MG63 (cell line): Measurements from ENCODE around the gene FAM131A. TPM values are rescaled to one million over a fixed set of nuclear protein-coding genes. Genes with fewer than 3 reads are reported as not detected.

Source experiments
- DNase-seq: peaks from one replicate; pipeline ENCODE4 v3.0.0-alpha.2; 2020
- H3K27me3 ChIP-seq: fragments of 250-450 bp; sonication (Bioruptor Pico); 2 replicates; pipeline ENCODE4 v1.5.1; 2020; ENCODE audit warnings: mild to moderate bottlenecking, moderate library complexity
- H3K36me3 ChIP-seq: fragments of 250-450 bp; sonication (Bioruptor Pico); 2 replicates; pipeline ENCODE4 v1.5.1; 2020; ENCODE audit warnings: mild to moderate bottlenecking, moderate library complexity
- H3K4me3 ChIP-seq: fragments of 250-450 bp; sonication (Bioruptor Pico); 2 replicates; pipeline ENCODE4 v1.5.1; 2020; ENCODE audit warnings: mild to moderate bottlenecking, moderate library complexity
- H3K9me3 ChIP-seq: fragments of 250-450 bp; sonication (Bioruptor Pico); 2 replicates; pipeline ENCODE4 v1.5.1; 2020; ENCODE audit warnings: mild to moderate bottlenecking, moderate library complexity
- total RNA-seq: library from RNA; depleted of rRNA; stranded (reverse); fragments of >200 nt; shearing (Covaris generic); gene quantifications from 2 replicates; pipeline ENCODE4 v1.2.3, GENCODE V29; 2014; ENCODE audit warnings: low replicate concordance

The FAM131A gene
- total RNA-seq, 1 experiment from 2014 or later = 8.8 TPM

- DNase-seq = no peak
- H3K4me3 ChIP-seq = no peak overlapping the region
- H3K36me3 ChIP-seq = peaks cover 14% of the 10 kb centered on the region
- H3K9me3 ChIP-seq = no peaks in the 10 kb centered on the region
- H3K27me3 ChIP-seq = no peaks in the 10 kb centered on the region
Measured at GRCh38 chr3:184359610-184360009, 22.2 kb downstream of the FAM131A start.

- H3K9me3 ChIP-seq = no peaks in the 10 kb centered on the region
- H3K4me3 ChIP-seq = peak overlapping the region; percentile 75
- H3K36me3 ChIP-seq = peaks cover 21% of the 10 kb centered on the region
- no peak for DNase-seq
- H3K27me3 ChIP-seq = no peaks in the 10 kb centered on the region
Measured at GRCh38 chr3:184360070-184360928, 22.9 kb downstream of the FAM131A start.

GRCh38 chr3:184360929-184361531 is 23.6 kb downstream of the FAM131A start:
- peak overlapping the region; percentile 75 for H3K4me3 ChIP-seq
- no peak for DNase-seq
- peaks cover 25% of the 10 kb centered on the region for H3K36me3 ChIP-seq

GRCh38 chr3:184361532-184361931 is 24.1 kb downstream of the FAM131A start, which contains the start of the genes CLCN2 and POLR2H:
Gene CLCN2, minus strand, starts transcription at chr3:184361605. Its CDS starts 126 bp downstream, at chr3:184361479.
Gene POLR2H, plus strand, starts transcription at chr3:184361710. Its CDS starts 1,783 bp downstream, at chr3:184363493.
- peak; percentile 66 for DNase-seq
- peak within 1 kb of the TSS; percentile 75 for H3K4me3 ChIP-seq
- no peaks in the 10 kb centered on the region for H3K27me3 ChIP-seq
- no peaks in the 10 kb centered on the region for H3K9me3 ChIP-seq
- H3K36me3 ChIP-seq = peaks cover 28% of the 10 kb centered on the region

More at GRCh38 chr3:184360929-184361531, 23.6 kb downstream of the FAM131A start:
- no peaks in the 10 kb centered on the region for H3K27me3 ChIP-seq
- H3K9me3 ChIP-seq = no peaks in the 10 kb centered on the region

- Histone ChIP-seq H3K27me3 (no peaks in the 10 kb centered on the region), H3K9me3 (no peaks in the 10 kb centered on the region), H3K4me3 (peak overlapping the region; percentile 75), H3K36me3 (peaks cover 34% of the 10 kb centered on the region)
- DNase-seq = peak; percentile 88
Measured at GRCh38 chr3:184361932-184362667, 24.7 kb downstream of the FAM131A start.

GRCh38 chr3:184362668-184363546 is 25.5 kb downstream of the FAM131A start:
- Histone ChIP-seq H3K27me3 (no peaks in the 10 kb centered on the region), H3K36me3 (peaks cover 40% of the 10 kb centered on the region), H3K9me3 (no peaks in the 10 kb centered on the region), H3K4me3 (peak overlapping the region; percentile 75)
- DNase-seq = peak; percentile 98

- Histone ChIP-seq H3K9me3 (no peaks in the 10 kb centered on the region), H3K4me3 (no peak overlapping the region), H3K36me3 (peaks cover 55% of the 10 kb centered on the region), H3K27me3 (no peaks in the 10 kb centered on the region)
- no peak for DNase-seq
Measured at GRCh38 chr3:184366619-184367289, 29.4 kb downstream of the FAM131A start.

- DNase-seq = no peak
Measured at GRCh38 chr3:184368116-184368515, 30.7 kb downstream of the FAM131A start.

GRCh38 chr3:184368586-184369183 is 31.3 kb downstream of the FAM131A start:
- no peaks in the 10 kb centered on the region for H3K27me3 ChIP-seq
- no peaks in the 10 kb centered on the region for H3K9me3 ChIP-seq
- peak; percentile 99 for DNase-seq
- H3K4me3 ChIP-seq = no peak overlapping the region
- H3K36me3 ChIP-seq = peaks cover 51% of the 10 kb centered on the region

More at GRCh38 chr3:184368116-184368515, 30.7 kb downstream of the FAM131A start:
- Histone ChIP-seq H3K4me3 (no peak overlapping the region), H3K9me3 (no peaks in the 10 kb centered on the region), H3K27me3 (no peaks in the 10 kb centered on the region), H3K36me3 (peaks cover 55% of the 10 kb centered on the region)

- Histone ChIP-seq H3K9me3 (no peaks in the 10 kb centered on the region), H3K4me3 (no peak overlapping the region), H3K27me3 (no peaks in the 10 kb centered on the region), H3K36me3 (peaks cover 26% of the 10 kb centered on the region)
- DNase-seq = peak; percentile 91
Measured at GRCh38 chr3:184371570-184372018, 34.2 kb downstream of the FAM131A start.

- DNase-seq = no peak
- H3K9me3 ChIP-seq = no peaks in the 10 kb centered on the region
Measured at GRCh38 chr3:184372296-184372821, 35.0 kb downstream of the FAM131A start.

GRCh38 chr3:184372911-184373310 is 35.5 kb downstream of the FAM131A start:
- DNase-seq = no peak
- peaks cover 16% of the 10 kb centered on the region for H3K36me3 ChIP-seq
- H3K4me3 ChIP-seq = no peak overlapping the region
- H3K27me3 ChIP-seq = 0 out of 2 replicates have a peak, but pooled peaks cover 3% of the 10 kb centered on the region
- no peaks in the 10 kb centered on the region for H3K9me3 ChIP-seq

More at GRCh38 chr3:184372296-184372821, 35.0 kb downstream of the FAM131A start:
- Histone ChIP-seq H3K27me3 (0 out of 2 replicates have a peak, but pooled peaks cover under 1% of the 10 kb centered on the region), H3K36me3 (peaks cover 20% of the 10 kb centered on the region), H3K4me3 (no peak overlapping the region)

GRCh38 chr3:184373422-184373821 is 36.0 kb downstream of the FAM131A start:
- H3K27me3 ChIP-seq = 0 out of 2 replicates have a peak, but pooled peaks cover 3% of the 10 kb centered on the region
- H3K9me3 ChIP-seq = no peaks in the 10 kb centered on the region
- peak; percentile 62 for DNase-seq
- no peak overlapping the region for H3K4me3 ChIP-seq
- peaks cover 11% of the 10 kb centered on the region for H3K36me3 ChIP-seq

GRCh38 chr3:184375747-184376461 is 38.5 kb downstream of the FAM131A start:
- no peaks in the 10 kb centered on the region for H3K36me3 ChIP-seq
- DNase-seq = no peak
- H3K27me3 ChIP-seq = peaks cover 6% of the 10 kb centered on the region
- H3K9me3 ChIP-seq = no peaks in the 10 kb centered on the region
- no peak overlapping the region for H3K4me3 ChIP-seq
